Lung (tissue), 12 donors: ENCODE data around the gene CETP. TPM values are rescaled to one million over a fixed set of nuclear protein-coding genes. Genes with fewer than 3 reads are reported as not detected.

ENCODE experiments used
- ATAC-seq: fragments of 200-7000 bp; cut with Tn5 transposase; one replicate; pipeline ENCODE4 v1.9.1; 2020; ENCODE audit warnings: moderate number of reproducible peaks; ENCODE audit not compliant: insufficient read depth, low FRiP score
- DNase-seq, 3 donors: peaks; one replicate each; pipeline ENCODE4 v3.0.0-alpha.2; 2013 to 2017
- H3K27ac ChIP-seq, 2 donors: one replicate each; pipeline ENCODE4 v1.5.1; 2013; ENCODE audit warnings: mild to moderate bottlenecking in 2 of 2, moderate library complexity in 2 of 2, control low read depth in 1 of 2, inconsistent platforms in 1 of 2, low read depth in 1 of 2, low read length in 1 of 2
- H3K27me3 ChIP-seq, 3 donors: one replicate each; pipeline ENCODE4 v1.5.1; 2013; ENCODE audit warnings: low read length in 2 of 3; ENCODE audit not compliant: control insufficient read depth in 3 of 3, insufficient read depth in 3 of 3
- H3K36me3 ChIP-seq, 4 donors: one replicate each; pipeline ENCODE4 v1.5.1; 2013; ENCODE audit warnings: low read length in 4 of 4, mild to moderate bottlenecking in 1 of 4, moderate library complexity in 1 of 4; ENCODE audit not compliant: control insufficient read depth in 4 of 4, insufficient read depth in 4 of 4
- H3K4me1 ChIP-seq, 5 donors: one replicate each; pipeline ENCODE4 v1.5.1; 2013; ENCODE audit warnings: low read length in 5 of 5, mild to moderate bottlenecking in 2 of 5, moderate library complexity in 1 of 5; ENCODE audit not compliant: control insufficient read depth in 5 of 5, insufficient read depth in 5 of 5
- H3K4me3 ChIP-seq: one replicate; pipeline ENCODE4 v1.5.1; 2013; ENCODE audit warnings: mild to moderate bottlenecking, control low read depth, moderate library complexity
- H3K9ac ChIP-seq, 2 donors: one replicate each; pipeline ENCODE4 v1.5.1; 2013; ENCODE audit warnings: low read length in 2 of 2, control low read depth in 1 of 2; ENCODE audit not compliant: insufficient read depth in 1 of 2
- H3K9me3 ChIP-seq, 4 donors: one replicate each; pipeline ENCODE4 v1.5.1; 2013; ENCODE audit warnings: low read length in 3 of 4, mild to moderate bottlenecking in 1 of 4, moderate library complexity in 1 of 4; ENCODE audit not compliant: control insufficient read depth in 4 of 4, insufficient read depth in 3 of 4
- WGBS, 2 donors: extraction: QIAGEN DNeasy Blood & Tissue Kit; methylation state at CpG; one replicate each; pipeline ENCODE4 v1.1.7; 2013; 5-methylcytosine and 5-hydroxymethylcytosine counted together
- polyA plus RNA-seq, 2 donors: library from polyadenylated mRNA; stranded (reverse); fragments of 200-250 nt; gene quantifications; one replicate each; pipeline ENCODE4 v1.2.1, GENCODE V29; 2013
- total RNA-seq, 2 donors: library from RNA; depleted of rRNA in 1 of 2; stranded (reverse); fragments of >200 nt in 1 of 2; gene quantifications; one replicate each; pipeline ENCODE4 v1.2.1, GENCODE V29; 2014 to 2021
- TF ChIP-seq, protein P1 (sequence below): IDR thresholded peaks from 2 replicates; pipeline ENCODE4 v1.5.1; 2012; ENCODE audit warnings: mild to moderate bottlenecking; ENCODE audit errors: control extremely low read depth, extremely low read depth
- donor health status: control.
- donor health status: control.
- donor health status: Bipolar disorder and iron deficiency.
- donor health status: healthy.
- donor health status: DM: yes; HTN: yes; CAD: no.

CETP gene
- total and polyA plus RNA-seq, 4 donors, result 0.71 to 8.4 (median 0.83) TPM

DNA sequence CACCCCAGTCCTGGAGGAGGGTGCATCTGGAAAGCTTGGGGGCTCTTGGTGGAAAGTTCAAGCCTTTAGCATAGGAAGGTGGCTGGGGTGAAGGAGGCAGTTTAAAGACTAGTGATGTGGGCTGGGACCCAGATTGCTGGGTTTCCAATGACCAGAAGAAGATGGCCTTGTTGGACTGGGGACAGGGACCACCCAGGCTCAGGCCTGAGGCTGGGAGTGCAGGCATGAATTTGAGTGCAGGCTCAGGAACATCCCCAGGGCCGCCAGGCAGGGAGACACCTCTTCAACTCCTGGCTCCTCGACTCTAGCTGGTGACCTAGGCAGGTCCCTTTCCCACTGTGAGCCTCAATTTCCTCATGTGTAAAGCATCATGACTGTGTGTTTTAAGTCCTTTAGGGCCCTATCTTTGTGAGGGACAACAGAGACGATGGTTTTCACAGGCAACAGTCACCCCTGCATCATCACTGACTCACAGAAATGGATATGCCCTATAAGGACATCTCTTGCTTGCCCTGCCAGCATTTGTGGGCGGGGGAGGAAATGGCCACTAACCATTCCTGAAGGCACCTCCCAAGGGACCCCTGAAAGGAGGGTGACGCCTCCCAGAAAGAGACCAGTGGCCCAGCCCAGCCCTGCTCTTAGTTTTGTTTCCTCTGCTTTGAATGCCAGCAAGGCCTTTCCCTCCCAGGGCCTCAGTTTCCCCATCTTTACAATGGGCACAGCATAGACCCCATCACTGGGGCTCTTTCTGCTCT, 38.7 kb downstream of the CETP start:
- H3K4me1 ChIP-seq, result peaks cover 0 to 16% (median 5%) of the 10 kb centered on the region in 5 donors
- H3K36me3 ChIP-seq, result no peaks in the 10 kb centered on the region
- DNase-seq, result no peak
- peak; percentile 53 for ATAC-seq
- H3K9ac ChIP-seq, result no peak overlapping the region
- WGBS, 2 donors, result 64 to 78% methylated on average over 5 of the region's 5 CpGs
- H3K4me3 ChIP-seq, result no peak overlapping the region
- peaks cover 0 to under 1% (median 0%) of the 10 kb centered on the region in 3 donors for H3K27me3 ChIP-seq
- peak overlapping the region; percentile 77 to 94 for H3K27ac ChIP-seq
- no peaks in the 10 kb centered on the region for H3K9me3 ChIP-seq
- TF ChIP-seq, protein P1, sequence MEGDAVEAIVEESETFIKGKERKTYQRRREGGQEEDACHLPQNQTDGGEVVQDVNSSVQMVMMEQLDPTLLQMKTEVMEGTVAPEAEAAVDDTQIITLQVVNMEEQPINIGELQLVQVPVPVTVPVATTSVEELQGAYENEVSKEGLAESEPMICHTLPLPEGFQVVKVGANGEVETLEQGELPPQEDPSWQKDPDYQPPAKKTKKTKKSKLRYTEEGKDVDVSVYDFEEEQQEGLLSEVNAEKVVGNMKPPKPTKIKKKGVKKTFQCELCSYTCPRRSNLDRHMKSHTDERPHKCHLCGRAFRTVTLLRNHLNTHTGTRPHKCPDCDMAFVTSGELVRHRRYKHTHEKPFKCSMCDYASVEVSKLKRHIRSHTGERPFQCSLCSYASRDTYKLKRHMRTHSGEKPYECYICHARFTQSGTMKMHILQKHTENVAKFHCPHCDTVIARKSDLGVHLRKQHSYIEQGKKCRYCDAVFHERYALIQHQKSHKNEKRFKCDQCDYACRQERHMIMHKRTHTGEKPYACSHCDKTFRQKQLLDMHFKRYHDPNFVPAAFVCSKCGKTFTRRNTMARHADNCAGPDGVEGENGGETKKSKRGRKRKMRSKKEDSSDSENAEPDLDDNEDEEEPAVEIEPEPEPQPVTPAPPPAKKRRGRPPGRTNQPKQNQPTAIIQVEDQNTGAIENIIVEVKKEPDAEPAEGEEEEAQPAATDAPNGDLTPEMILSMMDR, result no peak

DNA sequence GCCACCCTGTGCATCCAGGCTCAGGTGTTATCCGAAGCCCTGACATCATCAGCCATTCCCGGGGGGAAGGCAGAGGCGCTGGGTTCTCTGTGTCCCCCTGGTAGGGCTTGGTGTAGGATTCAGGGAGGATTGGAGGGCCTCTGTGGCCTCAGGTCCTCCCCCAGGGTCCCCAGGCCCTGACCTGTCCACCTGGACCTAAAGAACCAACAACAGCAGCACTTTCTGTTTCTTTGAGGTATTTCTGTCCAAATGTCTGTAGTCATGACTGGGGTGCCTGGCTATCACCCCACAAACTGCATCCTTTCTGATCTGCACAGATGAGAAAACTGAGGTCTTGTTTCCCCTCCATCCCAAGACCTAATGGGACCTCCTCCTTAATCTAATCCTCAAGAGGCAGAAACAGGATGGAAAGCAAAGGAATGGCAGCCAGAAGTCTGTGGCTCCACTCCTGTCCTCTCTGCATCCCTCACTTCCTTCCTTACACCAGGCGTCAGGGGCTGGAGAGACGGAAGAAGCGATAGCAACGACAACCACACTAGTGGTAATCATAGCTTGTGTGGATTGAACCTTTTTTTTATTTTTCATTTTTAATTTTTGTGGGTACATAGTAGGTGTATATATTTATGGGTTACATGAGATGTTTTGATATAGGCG, 39.4 kb downstream of the CETP start:
- Histone ChIP-seq H3K9me3 (no peaks in the 10 kb centered on the region), H3K27ac (peak overlapping the region; percentile 68 to 94), H3K27me3 (no peaks in the 10 kb centered on the region), H3K4me3 (no peak overlapping the region), H3K9ac (no peak overlapping the region), H3K36me3 (no peaks in the 10 kb centered on the region), H3K4me1 (peaks cover 0 to 16% (median 5%) of the 10 kb centered on the region in 5 donors)
- TF ChIP-seq, protein P1, result no peak
- DNase-seq, result no peak
- WGBS, 2 donors, result 66 to 70% methylated on average over 8 of the region's 8 CpGs
- no peak for ATAC-seq

DNA sequence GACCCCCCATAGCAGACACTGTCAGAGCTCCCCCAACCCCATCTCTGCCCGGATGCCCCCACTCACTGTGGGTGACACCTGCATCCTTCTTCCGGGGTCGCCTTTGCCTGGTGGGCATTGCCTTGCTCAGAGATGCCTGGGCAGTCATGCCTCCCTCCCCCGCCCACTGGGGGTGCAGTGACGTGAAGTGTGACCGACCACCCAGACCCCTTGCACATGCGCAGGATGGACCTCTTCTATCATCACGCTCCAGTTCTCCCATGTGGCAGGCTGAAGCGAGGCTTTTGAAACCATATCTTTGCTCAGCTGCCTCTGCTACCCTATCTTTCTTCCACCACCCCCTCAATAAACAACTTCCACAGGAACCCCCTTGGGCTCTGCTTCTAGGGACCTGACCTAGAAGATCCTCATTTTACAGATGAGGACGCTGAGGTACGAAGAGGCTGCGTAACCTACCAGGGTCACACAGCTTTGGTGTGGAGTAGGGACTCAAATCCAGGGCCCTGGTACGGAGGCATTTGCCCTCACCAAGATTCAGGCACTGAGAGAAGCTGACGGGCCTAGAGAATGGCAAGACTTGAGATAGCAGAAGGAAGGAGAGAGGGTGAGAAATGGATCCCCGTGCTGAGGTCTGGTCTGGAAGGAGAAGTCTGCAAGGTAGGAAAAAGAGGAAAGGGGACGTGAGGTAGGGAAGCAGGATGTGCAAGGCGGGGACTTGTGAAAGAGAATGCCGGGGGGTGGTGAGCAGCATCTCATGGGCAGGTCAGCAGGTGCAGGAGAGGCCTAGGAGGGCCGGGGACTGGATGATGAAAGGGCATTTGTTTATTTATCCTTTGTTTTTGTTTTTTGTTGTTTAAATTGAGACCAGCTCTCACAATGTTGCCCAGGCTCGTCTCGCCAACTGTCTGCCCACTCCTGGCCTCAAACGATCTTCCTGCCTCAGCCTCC, 42.0 kb downstream of the CETP start:
- TF ChIP-seq, protein P1, result no peak
- no peaks in the 10 kb centered on the region for H3K36me3 ChIP-seq
- no peaks in the 10 kb centered on the region for H3K9me3 ChIP-seq
- ATAC-seq (no peak), DNase-seq (no peak)
- no peak overlapping the region for H3K27ac ChIP-seq
- H3K27me3 ChIP-seq, result no peaks in the 10 kb centered on the region
- WGBS, 2 donors, result 69 to 79% methylated on average over 22 of the region's 22 CpGs
- no peak overlapping the region for H3K4me3 ChIP-seq
- H3K4me1 ChIP-seq, result peaks cover 0 to 16% (median 5%) of the 10 kb centered on the region in 5 donors
- no peak overlapping the region for H3K9ac ChIP-seq
